Activated T-helper 1 cell treated with anti-CD3 and anti-CD28 coated beads, Interleukin-12 subunit alpha, Interleukin-12 subunit beta, Interleukin-2, Interleukin-4 antibody, amounts not matched to agents 30 ng/mL and 10 ng/mL and 1 ng/mL, durations not matched to agents 14 hours and 24 hours and 36 hours (primary cell): ENCODE results near the gene ERVH48-1. TPM values are rescaled to one million over a fixed set of nuclear protein-coding genes. Genes with fewer than 3 reads are reported as not detected.
"Not testable (repeated sequence)": the region's sequence is repeated elsewhere in the genome, so short reads cannot be mapped to it uniquely, and the experiment has no call there.

Source experiments
- DNase-seq: peaks from one replicate; pipeline ENCODE4 v3.0.0; 2021; ENCODE audit warnings: low spot score
- H3K27ac Mint-ChIP-seq: one replicate; pipeline ENCODE4 v1.8.0; 2021; ENCODE audit warnings: mild to moderate bottlenecking, mixed read lengths
- H3K27me3 Mint-ChIP-seq: one replicate; pipeline ENCODE4 v1.8.0; 2022; ENCODE audit warnings: mild to moderate bottlenecking, moderate library complexity, mixed read lengths; ENCODE audit not compliant: insufficient read depth
- H3K36me3 Mint-ChIP-seq: one replicate; pipeline ENCODE4 v1.8.0; 2021; ENCODE audit warnings: low read depth, mixed read lengths
- H3K4me1 Mint-ChIP-seq: one replicate; pipeline ENCODE4 v1.8.0; 2021; ENCODE audit warnings: low read depth, mixed read lengths
- H3K4me3 Mint-ChIP-seq: one replicate; pipeline ENCODE4 v1.8.0; 2021; ENCODE audit warnings: mild to moderate bottlenecking, moderate library complexity, mixed read lengths
- H3K9me3 Mint-ChIP-seq: one replicate; pipeline ENCODE4 v1.8.0; 2021; ENCODE audit warnings: mixed read lengths
- intact Hi-C: fragments of 100-400 bp; cut with micrococcal nuclease; formaldehyde crosslinking; loops from one replicate; pipeline ENCODE4 v1.15.1; 2024
- total RNA-seq: library from RNA; stranded (reverse); gene quantifications from 2 replicates; pipeline ENCODE4 v1.2.3, GENCODE V29; 2022

The ERVH48-1 gene
- total RNA-seq, 1 donor from 2014 or later, result 0.26 TPM

DNA sequence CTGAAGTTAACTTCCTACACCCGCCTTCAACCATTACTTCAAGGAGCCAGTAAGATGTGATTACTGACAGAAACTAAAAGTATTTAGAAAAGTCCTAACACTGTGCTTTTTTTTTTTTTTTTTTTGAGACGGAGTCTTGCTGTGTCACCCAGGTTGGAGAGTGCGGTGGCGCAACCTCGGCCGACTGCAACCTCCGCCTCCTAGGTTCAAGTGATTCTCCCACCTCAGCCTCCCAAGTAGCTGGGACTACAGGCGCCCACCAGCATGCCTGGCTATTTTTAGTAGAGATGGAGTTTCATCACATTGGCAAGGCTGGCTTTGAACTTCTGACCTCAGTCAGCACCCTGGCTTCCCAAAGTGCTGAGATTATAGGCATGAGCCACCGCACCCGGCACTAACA is 49.6 kb downstream of the ERVH48-1 start:
- H3K27ac Mint-ChIP-seq, H3K4me3 Mint-ChIP-seq, H3K27me3 Mint-ChIP-seq, intact Hi-C loops, H3K9me3 Mint-ChIP-seq, DNase-seq: not testable (repeated sequence)
- Mint-ChIP-seq H3K4me1 (peaks cover 35% of the 10 kb centered on the region), H3K36me3 (peaks cover 49% of the 10 kb centered on the region)

DNA sequence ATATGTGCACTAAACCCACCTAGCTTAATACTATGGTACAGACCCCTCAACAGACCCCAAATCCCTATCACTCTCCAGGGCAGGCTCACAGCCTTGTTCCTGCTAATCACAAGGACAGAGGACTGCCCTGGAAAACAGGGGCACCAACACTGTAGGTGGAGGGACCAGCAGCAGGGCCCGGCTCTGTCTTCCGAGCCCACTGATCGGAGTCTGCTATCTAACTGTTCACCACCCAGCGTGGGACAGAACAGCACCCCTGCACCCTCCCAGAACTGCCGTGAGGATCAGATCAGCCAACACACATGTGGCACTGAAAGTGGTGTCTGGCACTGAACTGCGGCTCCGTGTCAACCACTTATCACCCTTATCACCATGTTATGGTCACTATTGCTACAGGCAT is 52.3 kb downstream of the ERVH48-1 start:
- Mint-ChIP-seq H3K27me3 (no peaks in the 10 kb centered on the region), H3K36me3 (peaks cover 52% of the 10 kb centered on the region), H3K4me1 (peaks cover 13% of the 10 kb centered on the region), H3K27ac (no peak overlapping the region), H3K4me3 (no peak overlapping the region), H3K9me3 (no peaks in the 10 kb centered on the region)
- no peak for DNase-seq
- intact Hi-C loops, result no loop called here

DNA sequence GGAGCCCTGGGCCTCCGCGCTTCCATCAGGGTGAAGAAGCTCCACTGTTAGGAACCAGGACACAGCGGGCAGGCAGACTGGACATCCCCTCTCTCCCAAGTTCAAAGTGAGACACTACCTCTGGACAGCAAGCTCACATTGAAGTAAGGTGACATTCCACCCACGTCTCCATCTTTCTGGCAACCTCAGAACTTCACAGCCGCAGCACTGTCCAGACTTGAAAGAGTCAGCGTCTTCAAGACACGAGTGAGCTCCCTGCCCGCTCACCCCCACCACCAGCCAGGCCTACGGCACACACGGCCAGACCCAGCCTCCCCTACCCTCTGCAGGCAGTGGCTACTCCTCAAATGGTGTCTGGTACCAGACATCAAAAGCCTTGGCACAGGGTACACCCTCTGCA is 57.2 kb downstream of the ERVH48-1 start:
- H3K9me3 Mint-ChIP-seq, result no peaks in the 10 kb centered on the region
- H3K27me3 Mint-ChIP-seq, result no peaks in the 10 kb centered on the region
- DNase-seq, result no peak
- H3K27ac Mint-ChIP-seq, result no peak overlapping the region
- H3K36me3 Mint-ChIP-seq, result peaks cover 49% of the 10 kb centered on the region
- intact Hi-C loops, result no loop called here
- H3K4me3 Mint-ChIP-seq, result no peak overlapping the region
- H3K4me1 Mint-ChIP-seq, result peaks cover 14% of the 10 kb centered on the region

Other genes starting within 250 kb of the ERVH48-1 start
- 73.2 and 74.2 TPM in 2 replicates for gene WDR4, start 46.1 kb downstream of the ERVH48-1 start, total RNA-seq
- 41.9 and 44.4 TPM in 2 replicates for gene NDUFV3, start 32.3 kb downstream of the ERVH48-1 start, total RNA-seq
- 25.1 and 28.8 TPM in 2 replicates for gene PKNOX1, start 48.9 kb upstream of the ERVH48-1 start, total RNA-seq
- 38.2 and 39.2 TPM in 2 replicates for gene CBS, start 150.2 kb upstream of the ERVH48-1 start, total RNA-seq
- 9.3 and 17.9 TPM in 2 replicates for gene U2AF1, start 181.9 kb upstream of the ERVH48-1 start, total RNA-seq
- not detected in 2 replicates for gene CRYAA, start 243.4 kb upstream of the ERVH48-1 start, total RNA-seq